HFF-Myc (cell line): ENCODE results near the gene CTNND2.

Experiments used
- DNase-seq: peaks from one replicate; pipeline ENCODE4 v3.0.0-alpha.2; 2011; ENCODE audit warnings: low read depth; ENCODE audit errors: extremely low read depth
- H3K4me3 ChIP-seq: replicated peaks from 2 replicates; pipeline ENCODE4 v1.5.1; 2011; ENCODE audit warnings: low read depth, mild to moderate bottlenecking, control low read depth, low read length
- CTCF ChIP-seq: IDR thresholded peaks from 2 replicates; pipeline ENCODE4 v1.5.1; 2012; ENCODE audit warnings: mild to moderate bottlenecking, low read depth, low read length, control low read depth; ENCODE audit errors: missing control alignments

The CTNND2 gene

GRCh38 chr5:10933121-10933520 lies 971.1 kb downstream of the CTNND2 start:
- TF ChIP-seq CTCF, result no peak
- no peak for DNase-seq
- H3K4me3 ChIP-seq, result no peak overlapping the region

DNA sequence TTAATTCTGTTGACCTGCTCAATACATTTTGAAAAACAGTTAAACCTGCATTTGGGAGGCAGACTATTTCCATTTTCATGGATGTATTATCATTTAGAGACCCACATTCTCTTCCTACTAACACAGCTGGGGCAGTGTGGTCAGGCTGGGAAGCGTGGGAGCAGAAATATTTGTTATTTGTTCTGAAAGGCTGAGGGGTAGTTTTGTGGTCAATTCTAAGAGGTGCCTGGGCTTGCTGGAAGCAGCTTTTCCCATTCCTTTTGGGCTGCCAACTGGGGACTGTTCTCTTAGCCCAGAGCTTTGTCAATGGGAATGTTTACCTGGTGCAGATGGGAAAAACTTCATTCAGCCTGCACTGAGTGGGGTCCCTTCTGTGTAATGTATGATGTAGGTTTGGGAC lies 971.8 kb downstream of the CTNND2 start:
- TF ChIP-seq CTCF, result no peak
- DNase-seq, result no peak
- no peak overlapping the region for H3K4me3 ChIP-seq

- H3K4me3 ChIP-seq, result no peak overlapping the region
- DNase-seq, result no peak
- TF ChIP-seq CTCF, result no peak
These were observed 976.6 kb downstream of the CTNND2 start for GRCh38 chr5:10927608-10928007.

DNA sequence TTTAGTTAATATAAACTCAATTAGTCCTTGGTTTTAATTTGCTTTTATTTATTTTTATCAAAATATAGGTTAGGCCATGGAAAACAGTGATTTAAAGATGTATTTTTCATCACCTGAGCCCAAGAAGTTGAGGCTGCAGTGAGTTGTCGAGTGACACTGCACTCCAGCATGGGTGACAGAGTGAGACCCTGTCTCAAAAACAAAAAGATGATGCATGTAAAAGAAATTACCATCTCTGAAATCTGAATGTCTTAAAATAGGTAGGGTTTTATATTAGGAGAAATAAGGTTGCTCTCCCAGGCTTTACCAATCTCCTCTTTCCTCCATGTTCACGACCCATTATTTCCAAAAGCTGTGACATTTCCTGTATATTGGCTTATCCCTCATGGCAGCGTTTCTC lies 980.9 kb downstream of the CTNND2 start:
- H3K4me3 ChIP-seq, result no peak overlapping the region
- DNase-seq, result no peak
- no peak for TF ChIP-seq CTCF
